ENCODE measurements around the gene EP300. TPM values are rescaled to one million over a fixed set of nuclear protein-coding genes. Genes with fewer than 3 reads are reported as not detected.

EP300 gene
- polyA plus RNA-seq, 1 donor from 2014 or later: 13.9 TPM

DNA sequence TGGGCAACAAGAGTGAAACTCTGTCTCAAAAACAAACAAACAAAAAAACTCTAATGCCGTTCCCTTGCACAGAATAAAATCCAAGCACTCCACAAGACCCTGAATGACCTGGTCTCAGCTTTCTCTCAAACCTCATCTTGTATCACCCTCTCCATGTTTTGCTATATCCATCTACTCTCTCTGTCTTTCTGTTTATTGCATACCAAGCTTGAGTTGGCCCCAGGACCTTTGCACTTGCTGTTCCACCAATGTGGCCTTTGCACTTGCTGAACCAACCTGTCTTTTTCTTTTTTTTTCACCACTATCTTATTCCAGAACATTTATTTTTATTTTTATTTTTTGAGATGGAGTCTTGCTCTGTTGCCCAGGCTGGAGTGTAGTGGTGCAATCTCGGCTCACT, 110.7 kb downstream of the EP300 start:
- Histone ChIP-seq H2AFZ (ENCODE audit: low read depth, low read length) (no peak overlapping the region), H3K79me2 (replicated peaks; ENCODE audit: insufficient read depth, low read length) (peaks cover 9% of the 10 kb centered on the region), H3F3A (ENCODE audit: insufficient read depth, low read length, poor library complexity, severe bottlenecking) (no peaks in the 10 kb centered on the region), H4K20me1 (ENCODE audit: insufficient read depth) (no peaks in the 10 kb centered on the region), H3K9ac (ENCODE audit: low read length) (no peak overlapping the region), H3K4me3 (ENCODE audit: low read length) (no peak overlapping the region), H3K9me3 (ENCODE audit: low read length) (no peaks in the 10 kb centered on the region), H3K27ac (ENCODE audit: low read length) (no peak overlapping the region), H3K4me2 (ENCODE audit: low read length) (no peak overlapping the region), H3K27me3 (ENCODE audit: insufficient read depth, low read depth, low read length) (no peaks in the 10 kb centered on the region), H3K36me3 (ENCODE audit: insufficient read depth, low read length) (no peaks in the 10 kb centered on the region), H3K9me2 (ENCODE audit: insufficient read depth, low read length) (no peaks in the 10 kb centered on the region)
- TF ChIP-seq TAF1 (IDR thresholded peaks at IDR 0.05; ENCODE audit: low read depth): no peak
- no peak for TF ChIP-seq SMC3 (conservative IDR thresholded peaks at IDR 0.05; ENCODE audit: poor library complexity)
- no peak for TF ChIP-seq MXI1 (conservative IDR thresholded peaks at IDR 0.05; ENCODE audit: poor library complexity, severe bottlenecking)
- no peak for TF ChIP-seq EP300 (conservative IDR thresholded peaks at IDR 0.05; ENCODE audit: poor library complexity, severe bottlenecking)
- TF ChIP-seq EZH2 (IDR thresholded peaks at IDR 0.05; ENCODE audit: borderline replicate concordance, insufficient read depth, low read length, poor library complexity, severe bottlenecking): no peak
- no peak for TF ChIP-seq POLR2AphosphoS5 (IDR thresholded peaks at IDR 0.05)

DNA sequence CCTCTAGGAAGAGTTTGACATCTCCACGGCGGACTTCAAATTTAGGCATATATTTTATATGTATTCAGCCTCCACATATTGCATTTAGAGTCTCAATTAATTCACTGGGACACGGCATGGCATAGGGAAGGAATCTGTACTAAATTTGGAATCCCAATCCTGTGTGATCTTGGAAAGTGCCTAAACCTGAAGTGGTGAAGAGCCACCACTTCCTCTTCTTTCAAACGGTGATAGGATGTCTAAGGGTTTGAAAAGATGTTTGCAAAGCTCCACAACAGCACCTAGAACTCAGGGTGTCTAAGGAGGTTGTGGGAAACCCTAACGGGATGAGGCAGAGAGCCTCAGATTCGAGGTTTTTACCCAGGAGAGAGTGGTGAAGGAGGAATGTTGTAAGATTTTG, 111.7 kb downstream of the EP300 start:
- H3K9ac ChIP-seq (ENCODE audit: low read length): no peak overlapping the region
- TF ChIP-seq MXI1 (conservative IDR thresholded peaks at IDR 0.05; ENCODE audit: poor library complexity, severe bottlenecking) (no peak), EP300 (conservative IDR thresholded peaks at IDR 0.05; ENCODE audit: poor library complexity, severe bottlenecking) (no peak), TAF1 (IDR thresholded peaks at IDR 0.05; ENCODE audit: low read depth) (no peak), EZH2 (IDR thresholded peaks at IDR 0.05; ENCODE audit: borderline replicate concordance, insufficient read depth, low read length, poor library complexity, severe bottlenecking) (no peak), SMC3 (conservative IDR thresholded peaks at IDR 0.05; ENCODE audit: poor library complexity) (no peak), CTCF (IDR thresholded peaks at IDR 0.05; ENCODE audit: poor library complexity, severe bottlenecking) (no peak), RAD21 (conservative IDR thresholded peaks at IDR 0.05) (no peak), REST (IDR thresholded peaks at IDR 0.05; ENCODE audit: borderline replicate concordance) (no peak), POLR2AphosphoS5 (IDR thresholded peaks at IDR 0.05) (no peak)
- no peaks in the 10 kb centered on the region for H3K27me3 ChIP-seq (ENCODE audit: insufficient read depth, low read depth, low read length)
- H3K4me2 ChIP-seq (ENCODE audit: low read length): no peak overlapping the region
- no peaks in the 10 kb centered on the region for H3K9me3 ChIP-seq (ENCODE audit: low read length)
- H2AFZ ChIP-seq (ENCODE audit: low read depth, low read length): no peak overlapping the region
- H3K36me3 ChIP-seq (ENCODE audit: insufficient read depth, low read length): no peaks in the 10 kb centered on the region
- H4K20me1 ChIP-seq (ENCODE audit: insufficient read depth): no peaks in the 10 kb centered on the region
- no peaks in the 10 kb centered on the region for H3F3A ChIP-seq (ENCODE audit: insufficient read depth, low read length, poor library complexity, severe bottlenecking)
- H3K27ac ChIP-seq (ENCODE audit: low read length): no peak overlapping the region
- H3K9me2 ChIP-seq (ENCODE audit: insufficient read depth, low read length): no peaks in the 10 kb centered on the region
- H3K4me3 ChIP-seq (ENCODE audit: low read length): no peak overlapping the region
- H3K79me2 ChIP-seq (replicated peaks; ENCODE audit: insufficient read depth, low read length): peaks cover 9% of the 10 kb centered on the region
